SKM-1 treated with dmso at 0.1 percent for 144 hours (cell line): ENCODE data around the gene OR6V1.
A peak's percentile ranks its signal among the peaks of the same experiment; 100 is the strongest.

Source experiments
- DNase-seq: peaks from one replicate; lab custom pipeline; 2025; ENCODE audit not compliant: unreplicated experiment; lab: John Stamatoyannopoulos, UW

OR6V1 gene, protein sequence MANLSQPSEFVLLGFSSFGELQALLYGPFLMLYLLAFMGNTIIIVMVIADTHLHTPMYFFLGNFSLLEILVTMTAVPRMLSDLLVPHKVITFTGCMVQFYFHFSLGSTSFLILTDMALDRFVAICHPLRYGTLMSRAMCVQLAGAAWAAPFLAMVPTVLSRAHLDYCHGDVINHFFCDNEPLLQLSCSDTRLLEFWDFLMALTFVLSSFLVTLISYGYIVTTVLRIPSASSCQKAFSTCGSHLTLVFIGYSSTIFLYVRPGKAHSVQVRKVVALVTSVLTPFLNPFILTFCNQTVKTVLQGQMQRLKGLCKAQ

DNA sequence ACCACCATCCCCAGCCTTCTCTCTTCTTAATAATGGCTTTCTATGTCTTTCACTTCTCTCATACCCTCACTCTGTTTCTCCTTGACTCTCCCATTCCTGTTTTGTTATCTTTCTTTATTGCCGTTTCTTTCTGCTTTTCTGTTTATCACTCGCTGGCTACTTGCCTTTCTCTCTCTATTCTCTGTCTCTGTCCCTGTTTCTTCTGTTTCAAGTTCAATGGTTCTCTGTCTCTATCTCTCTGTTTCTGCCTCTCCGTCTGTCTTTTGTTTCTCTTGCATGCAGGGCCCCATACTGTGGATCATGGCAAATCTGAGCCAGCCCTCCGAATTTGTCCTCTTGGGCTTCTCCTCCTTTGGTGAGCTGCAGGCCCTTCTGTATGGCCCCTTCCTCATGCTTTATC is at the start of gene OR6V1:
OR6V1 (plus strand) TSS at position 301 of the 400 bp plus-strand sequence; CDS start at position 301, 0 bp downstream.
- no peak for DNase-seq

DNA sequence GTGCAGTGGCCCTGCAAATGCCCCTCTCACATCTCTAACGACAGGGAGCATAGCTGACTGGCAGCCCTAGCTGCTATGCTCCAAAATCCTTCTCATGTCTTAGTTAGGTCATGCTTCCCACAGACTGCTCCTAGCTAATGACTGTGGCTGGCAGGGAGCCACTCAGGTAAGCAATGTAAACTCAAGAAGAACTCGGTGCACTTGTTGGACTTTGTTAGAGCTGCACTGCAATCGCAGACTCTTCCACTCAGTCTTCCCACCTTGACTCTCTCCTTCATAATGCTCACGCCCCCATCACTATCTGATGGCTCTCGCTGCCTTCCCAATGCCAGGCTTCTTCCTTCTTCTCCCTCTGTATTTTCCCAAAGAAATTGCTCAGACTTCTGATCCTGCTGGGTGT is 49.2 kb upstream of the OR6V1 start:
- DNase-seq: no peak

DNA sequence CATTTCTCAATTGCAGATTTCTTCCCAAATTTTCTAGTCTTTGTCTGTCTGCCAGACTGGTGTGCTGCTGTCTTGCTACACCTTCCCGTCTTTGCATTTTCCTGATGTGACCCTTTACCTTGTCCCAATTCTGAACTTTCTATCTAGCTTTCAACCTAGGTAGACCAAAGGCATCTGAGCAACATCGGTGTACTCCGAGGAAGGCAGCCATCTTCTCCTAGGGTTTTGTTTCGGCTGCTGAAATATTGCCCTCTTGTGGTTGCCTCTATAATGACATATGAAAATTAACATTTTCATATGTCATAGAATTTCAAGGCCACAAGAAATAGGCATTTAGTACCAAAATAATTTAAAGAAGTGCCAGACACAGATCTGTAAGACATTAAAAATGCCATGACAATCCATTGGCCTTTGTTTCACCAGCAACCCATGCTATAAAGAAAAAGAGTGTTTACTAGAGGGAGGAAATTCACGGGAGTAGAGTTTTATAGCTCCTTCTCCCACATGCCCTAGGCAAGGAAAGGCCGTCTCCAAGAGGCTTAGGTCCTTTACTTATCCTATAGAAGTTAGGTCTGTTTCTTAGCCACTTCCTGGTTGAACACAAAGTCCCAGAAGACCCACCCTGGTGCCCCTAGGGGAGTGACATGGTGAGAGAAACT is 48.6 kb upstream of the OR6V1 start:
- DNase-seq: peak; percentile 55

DNA sequence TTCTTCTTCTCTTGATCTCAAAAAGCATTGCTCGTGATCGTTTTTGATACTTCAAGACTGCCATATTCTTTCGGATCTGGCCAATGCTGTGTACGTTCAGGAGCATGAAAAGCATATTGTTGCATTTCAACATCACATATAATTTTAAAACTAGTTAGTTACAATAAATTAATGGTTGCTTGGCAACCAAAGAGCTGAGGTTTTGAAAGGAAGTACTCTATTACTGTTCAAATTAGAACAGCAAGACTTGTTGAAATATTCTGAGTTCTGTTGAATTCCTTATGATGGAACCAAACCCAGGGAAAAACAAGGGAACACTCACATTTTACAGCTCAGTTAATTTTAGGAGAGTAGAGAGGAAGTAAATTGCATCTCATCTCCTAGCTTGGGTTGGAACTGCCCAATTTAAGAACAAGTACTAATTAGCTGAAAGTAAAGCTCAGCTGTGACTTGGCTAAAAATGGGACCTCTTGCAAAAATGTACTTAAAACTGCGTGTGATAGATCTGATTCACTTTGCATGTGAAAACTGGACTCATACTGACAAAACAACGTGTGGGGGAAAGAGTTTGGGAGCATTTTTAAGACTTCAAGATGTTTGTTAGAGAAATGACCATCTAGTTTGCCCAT is 46.4 kb upstream of the OR6V1 start:
- DNase-seq: no peak

DNA sequence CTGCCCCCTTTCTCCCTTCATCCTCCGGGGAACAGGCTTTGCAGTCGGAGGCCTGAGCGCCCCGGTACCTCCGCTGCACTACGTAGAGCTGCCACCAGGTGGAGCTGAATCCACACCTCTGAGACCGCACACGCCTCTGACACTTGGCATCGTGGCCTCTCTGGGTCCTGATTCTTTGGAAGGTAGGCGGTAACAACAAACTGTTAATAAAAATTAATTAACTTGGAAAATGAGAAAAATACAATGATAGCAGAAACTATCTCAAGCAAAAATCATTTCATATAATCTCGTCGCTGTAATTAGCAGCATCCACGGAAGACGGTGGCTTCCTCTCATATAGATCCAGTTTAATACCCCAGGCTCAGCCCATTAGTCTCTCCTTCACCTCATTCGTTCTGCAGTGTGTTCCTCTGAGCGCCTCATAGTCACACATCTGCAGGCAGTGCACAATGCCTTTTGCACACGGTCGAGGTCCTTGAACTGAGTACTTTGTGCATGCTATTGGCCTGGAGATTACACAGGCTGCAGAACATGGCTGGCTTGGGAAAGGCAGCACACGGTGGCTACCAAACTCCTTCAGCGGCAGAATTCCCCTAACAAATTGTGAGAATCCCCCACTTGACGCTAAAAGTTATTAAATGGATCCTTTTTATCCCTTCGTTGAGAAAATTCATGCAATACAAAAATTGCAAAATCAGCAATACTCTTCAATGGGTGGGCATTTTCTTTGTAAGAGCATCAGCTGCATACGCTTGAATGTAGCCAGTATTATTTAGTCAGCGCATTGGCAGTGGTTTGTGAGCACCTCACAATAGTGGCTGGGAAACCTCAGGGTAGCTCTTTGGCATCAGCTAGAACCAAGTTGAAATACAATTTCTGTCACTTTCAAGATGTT is 43.9 kb upstream of the OR6V1 start:
- peak; percentile 66 for DNase-seq

DNA sequence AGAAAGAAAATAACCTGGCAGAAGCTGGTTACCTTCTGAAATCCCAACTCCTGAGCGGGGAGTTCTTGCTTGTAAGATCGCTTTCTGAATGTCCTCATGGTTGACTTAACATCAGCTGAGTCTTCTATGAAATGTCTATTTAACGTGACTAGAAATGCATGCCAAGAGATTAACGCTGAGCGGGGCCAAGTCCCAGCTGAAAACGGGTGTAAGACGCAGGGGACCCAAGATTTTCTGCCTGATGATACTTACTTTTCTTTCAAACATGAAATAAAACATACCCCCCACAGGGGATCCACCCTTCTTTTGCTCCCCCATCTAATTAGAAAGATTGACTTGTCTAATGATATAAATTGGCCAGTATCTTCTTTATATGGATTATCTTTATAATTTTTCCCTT is 40.1 kb upstream of the OR6V1 start:
- DNase-seq: no peak

DNA sequence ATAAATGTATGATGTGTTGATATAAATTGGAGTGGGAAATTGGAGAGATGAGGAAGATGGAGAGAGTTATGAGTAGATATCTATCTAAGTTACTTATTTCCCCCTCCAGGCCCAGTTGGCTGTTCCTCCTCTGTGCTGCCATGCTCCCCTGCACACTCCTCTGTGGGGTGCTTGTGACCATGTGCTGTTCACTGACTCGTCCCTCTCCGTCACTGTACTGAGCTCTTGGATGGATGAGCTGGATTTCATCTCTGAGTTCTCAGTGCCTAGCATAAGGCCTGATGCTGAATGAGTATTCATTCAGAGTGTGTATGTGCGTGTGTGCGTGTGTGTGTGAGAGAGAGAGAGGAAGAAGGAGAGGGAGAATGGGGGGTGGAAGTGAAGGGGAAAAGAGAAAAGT is 39.7 kb upstream of the OR6V1 start:
- no peak for DNase-seq

DNA sequence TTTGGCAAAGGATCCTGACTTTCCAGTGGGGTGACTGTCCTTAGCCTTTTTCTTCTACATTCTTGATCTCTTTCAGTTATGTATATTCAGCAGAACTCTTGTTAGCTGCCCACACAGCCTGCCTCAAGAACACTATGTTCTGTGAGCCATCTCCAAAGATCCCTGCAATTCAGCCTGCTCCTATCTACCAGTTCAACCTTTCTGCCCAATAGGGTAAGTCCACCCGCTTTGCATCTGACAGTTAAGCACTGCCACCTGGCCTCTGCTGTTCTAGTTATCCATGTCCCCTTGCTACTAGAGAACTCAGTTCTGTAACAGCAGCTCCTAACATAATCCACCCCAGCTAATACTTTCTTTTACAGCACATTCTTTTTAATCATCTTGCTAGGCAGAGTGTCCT is 38.7 kb upstream of the OR6V1 start:
- DNase-seq: no peak

DNA sequence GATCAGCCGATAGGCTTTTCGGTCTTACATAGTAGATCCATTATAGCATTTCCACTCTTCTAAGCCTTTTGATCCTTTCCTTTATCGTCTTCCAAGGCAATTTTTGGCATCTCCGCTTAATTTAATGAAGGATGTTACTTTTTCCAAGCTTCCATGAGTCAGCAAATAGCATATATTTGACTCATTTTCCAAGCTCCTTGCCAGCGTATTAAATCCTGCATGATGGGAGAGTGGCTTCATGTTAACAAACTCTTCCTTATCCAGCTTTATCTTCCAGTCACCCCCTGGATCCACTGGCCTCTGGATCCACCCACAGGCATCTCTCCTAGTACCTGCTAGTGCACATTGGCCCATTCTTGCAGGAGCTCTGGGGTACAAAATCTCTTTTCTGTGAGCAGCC is 38.2 kb upstream of the OR6V1 start:
- no peak for DNase-seq

DNA sequence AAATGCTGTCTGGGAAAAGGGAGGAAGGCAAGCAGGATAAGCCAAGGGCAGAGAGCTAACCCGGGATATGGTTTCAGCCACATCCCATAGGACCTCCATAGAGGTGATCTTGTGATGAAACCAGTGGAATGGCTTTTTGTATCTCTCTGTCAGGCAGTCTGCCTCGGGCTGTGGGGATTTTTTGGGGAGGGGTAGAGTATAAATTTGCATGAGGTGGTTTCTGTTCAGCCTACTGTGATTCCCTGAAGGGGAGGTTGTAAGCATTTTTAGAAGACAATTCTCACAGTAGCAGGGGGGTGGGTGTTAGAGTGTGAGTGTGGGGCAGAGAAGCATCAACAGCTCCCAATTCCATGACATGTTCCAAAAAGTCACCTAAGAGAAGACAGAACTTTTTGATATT is 37.1 kb upstream of the OR6V1 start:
- no peak for DNase-seq

DNA sequence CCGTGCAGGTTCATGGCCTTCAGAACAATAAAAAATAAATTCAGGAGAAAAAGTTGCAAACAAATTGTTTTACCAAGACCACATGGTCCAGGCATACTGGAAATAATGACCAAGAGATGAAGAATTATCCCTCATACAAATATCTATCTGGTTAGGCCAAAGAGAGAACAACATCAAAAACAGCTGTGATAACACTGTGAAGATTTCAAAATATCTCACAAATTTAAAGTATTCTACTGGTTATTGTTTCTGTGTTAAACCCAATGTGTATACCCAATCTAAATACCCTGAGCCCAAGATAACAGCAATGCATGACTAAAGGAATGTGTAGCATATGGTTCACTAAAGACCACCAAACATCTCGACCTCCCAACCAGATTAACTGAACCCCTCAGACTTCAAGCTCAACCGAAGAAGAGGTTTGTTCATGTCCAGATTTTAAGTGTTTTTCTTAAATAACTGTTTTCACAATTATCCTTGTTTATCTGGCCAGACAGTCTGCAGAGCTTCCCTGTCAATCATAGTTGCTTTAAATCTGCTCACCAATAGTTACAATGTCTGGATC is 36.1 kb upstream of the OR6V1 start:
- DNase-seq: no peak

DNA sequence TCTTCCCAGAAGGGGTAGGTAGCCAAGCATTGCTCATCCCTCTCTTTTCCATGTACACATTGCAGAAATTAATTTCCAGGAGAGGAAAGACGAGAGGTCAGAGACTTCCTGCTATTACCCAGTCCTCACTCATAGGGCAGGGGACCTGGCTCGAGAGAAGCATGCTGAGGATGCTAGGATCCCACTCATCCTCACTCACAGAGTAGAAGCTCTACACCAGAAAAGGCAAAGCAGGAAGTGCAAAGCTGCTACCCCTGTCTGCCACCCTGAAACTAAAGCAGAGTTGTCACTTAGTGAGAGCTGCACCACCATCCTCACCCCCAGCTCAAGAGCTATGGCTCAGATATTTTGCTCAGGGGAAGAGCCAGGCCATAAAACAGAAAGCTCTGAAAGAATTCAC is 35.1 kb upstream of the OR6V1 start:
- no peak for DNase-seq

DNA sequence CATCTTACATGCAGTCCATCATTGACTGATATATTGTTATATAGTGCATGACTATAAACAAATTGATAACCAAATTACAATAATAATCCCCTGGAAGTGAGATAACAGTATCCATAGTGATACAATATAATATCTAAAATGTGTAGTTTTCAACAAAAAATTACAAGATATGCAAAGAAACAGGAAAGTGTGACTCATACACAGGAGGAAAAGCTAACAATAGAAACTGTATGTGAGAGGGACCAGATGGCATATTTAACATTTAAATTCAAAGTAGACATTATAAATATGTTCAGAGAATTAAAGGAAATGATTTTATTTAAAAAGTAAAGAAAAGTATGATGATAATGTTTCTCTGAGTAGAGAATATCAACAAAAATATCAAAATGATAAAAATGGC is 33.2 kb upstream of the OR6V1 start:
- no peak for DNase-seq

DNA sequence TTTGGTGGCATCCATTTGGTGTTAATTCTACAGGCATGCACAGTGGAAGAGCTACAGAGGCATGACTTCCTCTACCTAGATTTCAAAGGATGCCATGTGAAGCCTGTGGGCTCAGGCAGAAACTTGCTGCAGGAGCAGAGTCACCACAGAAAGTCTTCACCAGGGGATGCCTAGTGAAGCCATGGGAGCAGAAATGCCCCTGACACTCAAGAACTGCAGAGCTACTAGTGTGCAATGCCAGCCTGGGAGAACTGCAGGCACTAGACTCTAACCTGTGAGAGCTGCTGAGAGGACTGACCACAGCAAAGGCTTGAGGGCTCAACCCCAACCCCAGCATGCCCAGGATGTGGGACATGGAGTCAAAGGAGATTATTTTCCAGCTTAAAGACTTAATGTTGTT is 29.1 kb upstream of the OR6V1 start:
- no peak for DNase-seq

DNA sequence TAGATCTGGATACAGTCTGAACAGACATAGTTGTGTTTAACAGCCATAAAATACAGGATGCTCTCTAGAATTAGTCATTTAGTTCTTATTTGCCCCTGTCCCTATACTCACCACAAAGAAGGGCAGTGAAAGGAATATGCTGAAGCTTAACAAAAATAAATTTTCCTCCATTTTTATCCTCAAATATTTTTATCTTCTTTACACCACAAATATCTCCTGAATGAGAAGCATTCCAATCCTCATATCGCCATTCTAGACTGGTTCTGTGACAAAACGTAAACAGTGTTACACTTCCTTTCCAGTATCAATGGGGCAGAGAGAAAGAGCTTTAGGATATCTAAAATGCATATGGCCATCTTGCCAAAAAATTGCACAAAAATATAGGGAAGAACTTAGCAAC is 26.8 kb upstream of the OR6V1 start:
- DNase-seq: no peak

DNA sequence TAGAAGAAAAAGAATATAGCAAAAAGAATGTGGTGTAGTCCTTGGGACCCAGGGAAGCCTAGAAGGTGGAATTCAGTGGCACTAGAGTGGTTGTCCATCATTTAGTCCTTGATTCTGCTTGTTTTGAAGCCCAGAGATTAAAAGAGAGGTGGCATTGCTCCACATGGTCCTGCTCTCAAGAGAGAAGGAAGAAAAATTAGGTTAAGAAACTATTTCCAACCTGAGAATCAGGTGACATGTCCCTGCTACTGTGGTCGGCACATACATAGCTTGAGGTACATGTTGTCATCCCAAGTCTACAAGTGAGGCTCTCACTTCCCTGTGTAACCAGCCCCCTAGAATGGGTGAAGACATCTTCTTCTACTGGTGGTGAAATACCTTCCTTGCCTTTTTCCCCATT is 25.1 kb upstream of the OR6V1 start, which contains the start of gene OR9A2:
OR9A2 (minus strand) TSS at position 101 of the 400 bp plus-strand sequence; CDS start at position 101, 0 bp downstream.
- no peak for DNase-seq

DNA sequence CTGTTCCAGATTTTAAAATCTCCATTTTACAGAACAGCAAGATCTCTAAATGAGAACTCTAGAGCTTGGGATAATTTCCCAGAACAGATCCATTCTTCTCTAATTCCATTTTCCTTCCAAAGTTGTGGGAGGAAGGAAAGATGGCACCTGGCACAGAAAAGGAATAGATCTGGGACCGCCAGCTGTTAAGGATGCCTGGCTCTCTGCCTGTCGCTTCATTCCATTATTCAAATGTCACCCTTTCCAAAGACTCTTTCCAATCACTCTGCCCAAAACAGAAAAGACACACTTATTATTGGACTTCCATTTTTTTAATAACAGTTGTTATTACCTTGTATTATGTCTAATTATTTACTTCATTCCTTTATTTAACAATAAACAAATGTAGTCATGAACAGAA is 24.5 kb upstream of the OR6V1 start:
- no peak for DNase-seq

DNA sequence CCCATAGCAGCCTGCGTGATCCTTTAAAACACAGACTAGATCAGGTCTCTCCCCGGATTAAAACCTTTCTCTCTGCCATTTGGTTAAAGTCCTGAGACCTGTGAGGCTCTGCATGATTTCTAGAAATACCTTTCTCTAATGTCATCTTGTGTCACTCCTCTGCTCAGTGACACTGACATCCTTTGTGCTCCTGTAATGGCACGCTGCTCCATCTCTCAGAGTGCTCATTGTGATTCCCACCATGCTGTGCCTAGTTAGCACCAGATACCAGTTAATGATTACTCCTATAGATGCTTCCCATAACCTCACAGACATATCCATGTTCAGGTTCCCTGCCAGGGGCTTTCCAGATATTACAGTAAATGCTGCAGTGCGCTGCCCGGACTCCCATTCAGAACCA is 13.5 kb upstream of the OR6V1 start:
- DNase-seq: no peak

DNA sequence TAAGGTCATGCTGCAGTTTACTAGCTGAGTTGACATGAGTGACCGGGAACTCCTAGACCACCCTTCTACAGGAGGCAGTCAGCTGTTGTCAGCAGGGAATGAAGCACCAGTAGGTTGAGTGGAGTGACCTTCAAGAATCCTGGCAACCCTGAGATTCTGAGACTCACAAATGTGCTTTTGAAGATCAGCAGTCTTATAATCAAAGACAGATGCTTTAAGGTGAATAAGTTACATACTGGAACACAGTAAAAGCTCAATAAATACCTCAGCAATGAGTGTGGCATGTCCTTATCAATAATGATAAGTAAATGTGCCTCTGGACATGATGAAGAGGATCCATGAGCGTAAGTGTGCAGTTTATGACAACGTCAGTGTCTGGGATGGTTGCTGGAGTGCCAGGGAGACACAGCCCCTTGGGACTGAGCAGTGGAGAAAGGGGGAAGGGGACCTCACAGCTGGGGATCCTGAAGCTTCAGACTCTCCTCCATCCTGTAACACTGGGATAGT is 11.9 kb upstream of the OR6V1 start:
- DNase-seq: no peak

DNA sequence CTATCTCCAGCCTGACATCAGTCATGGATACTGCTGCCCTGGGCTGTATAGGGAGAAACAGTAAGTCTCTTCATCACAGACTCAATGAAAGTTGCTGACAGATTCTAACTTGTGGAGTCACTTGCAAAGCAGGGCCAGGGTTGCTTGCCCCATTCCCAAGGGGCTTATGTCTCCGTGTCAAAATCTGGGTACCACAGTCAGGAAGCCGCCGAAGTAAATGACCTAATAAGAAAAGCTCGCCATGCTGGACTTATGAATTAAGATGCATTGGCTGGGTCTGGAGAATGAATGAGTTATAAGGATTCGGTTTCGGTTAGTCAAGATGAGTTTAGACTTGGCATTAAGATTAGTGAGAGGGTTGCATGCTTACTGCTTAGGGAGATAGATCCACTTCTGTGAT is 10.8 kb upstream of the OR6V1 start:
- no peak for DNase-seq
